HG03108 (cell line): ENCODE data around the gene TNFSF13B.
"Not testable (repeated sequence)": the region's sequence is repeated elsewhere in the genome, so short reads cannot be mapped to it uniquely, and the experiment has no call there.

Experiments
- ATAC-seq: cut with Tn5 transposase; IDR thresholded peaks from one replicate; pipeline ENCODE4 v1.9.1; 2021; ENCODE audit warnings: moderate library complexity; ENCODE audit not compliant: unreplicated experiment

TNFSF13B gene

DNA sequence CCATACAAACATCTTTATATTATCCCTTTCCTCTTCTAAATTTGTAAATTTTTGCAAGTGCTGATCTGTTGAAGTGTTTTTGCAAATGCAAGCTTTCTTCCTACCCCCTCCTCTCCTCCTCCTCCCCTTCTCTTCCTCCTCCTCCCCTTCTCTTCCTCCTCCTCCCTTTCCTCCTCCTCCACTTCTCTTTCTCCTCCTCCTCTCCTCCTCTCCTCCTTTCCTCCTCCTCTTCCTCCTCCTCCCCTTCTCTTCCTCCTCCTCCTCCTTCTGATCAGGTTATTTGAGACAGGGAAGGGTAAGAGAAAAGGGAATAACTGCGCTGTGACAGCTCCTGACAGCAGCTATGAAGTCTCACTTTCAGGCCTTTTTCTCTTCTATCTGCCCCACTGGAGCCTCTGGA, 8.9 kb downstream of the TNFSF13B start:
- no peak for ATAC-seq

DNA sequence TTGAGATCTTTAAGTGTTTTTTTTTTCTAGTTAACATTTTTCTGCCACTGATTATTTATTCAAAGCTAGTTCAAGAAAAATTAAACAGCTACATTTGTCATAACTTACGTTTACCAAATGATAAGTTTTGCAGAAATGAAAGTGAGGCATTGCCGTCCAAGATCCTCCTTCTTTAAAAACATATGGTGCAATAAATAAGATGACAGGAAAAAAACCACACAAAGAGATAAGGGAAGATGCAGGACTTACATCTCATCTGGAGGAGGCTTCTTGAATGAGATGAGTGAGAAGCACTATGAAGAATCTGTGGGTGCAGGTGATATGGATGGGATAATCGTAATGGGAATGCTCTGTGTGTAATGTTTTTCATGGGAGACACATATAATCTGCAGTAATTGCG, 12.4 kb downstream of the TNFSF13B start:
- no peak for ATAC-seq

DNA sequence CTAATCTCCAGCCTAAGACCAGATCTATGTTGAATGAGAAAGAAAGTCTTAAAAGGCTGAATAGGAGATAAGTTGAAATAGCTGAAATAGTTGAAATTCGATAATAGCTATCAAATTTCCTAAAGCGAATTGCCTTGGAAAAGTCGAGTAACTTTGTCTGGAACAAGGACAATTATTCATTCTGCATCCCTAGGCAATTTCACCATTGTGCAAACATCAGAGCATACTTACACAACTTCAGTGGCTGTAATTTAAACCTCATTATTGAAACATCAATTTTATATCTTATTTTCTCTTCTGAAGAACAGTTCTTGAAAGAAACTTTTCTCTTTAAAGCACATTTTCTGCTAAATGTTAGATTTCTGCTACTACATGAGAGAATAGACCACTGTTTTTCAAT, 13.6 kb downstream of the TNFSF13B start:
- ATAC-seq = no peak

DNA sequence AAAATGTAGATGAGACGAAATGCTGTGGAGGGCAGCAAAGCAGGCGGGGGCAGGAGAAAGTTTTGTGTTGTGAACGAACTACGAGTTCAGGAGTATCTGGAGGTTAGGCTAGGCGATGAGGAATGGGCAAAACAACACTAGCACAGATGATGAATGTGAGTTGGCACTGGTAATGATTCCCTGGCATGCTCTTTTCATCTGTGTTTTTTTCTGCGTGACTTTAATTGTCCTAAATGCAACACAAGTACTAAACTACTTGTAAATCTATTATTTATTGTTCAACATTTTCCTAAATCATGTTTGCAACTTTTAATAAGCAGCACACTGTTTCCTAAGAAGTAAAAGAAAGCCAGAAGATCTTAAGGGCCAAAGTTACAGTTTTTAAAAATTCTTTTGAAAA, 19.2 kb downstream of the TNFSF13B start:
- no peak for ATAC-seq

DNA sequence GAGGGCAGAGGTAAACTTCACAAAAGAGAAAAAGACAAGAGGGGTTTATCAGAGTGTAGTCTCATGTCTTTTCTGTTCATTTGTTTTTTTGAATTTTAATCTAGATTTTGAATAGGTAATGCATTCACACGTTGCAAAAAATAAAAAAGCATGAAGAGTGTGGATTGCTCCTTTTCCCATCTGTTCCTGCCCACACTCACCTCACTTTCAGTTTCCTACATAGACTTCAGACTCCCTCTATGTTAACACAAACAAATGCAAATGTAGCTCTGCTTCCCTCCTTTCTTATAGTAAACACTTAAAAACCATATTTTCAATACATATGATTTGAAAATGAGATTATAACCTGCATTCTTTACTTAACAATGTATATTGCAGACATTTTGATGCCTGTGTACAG, 20.3 kb downstream of the TNFSF13B start:
- no peak for ATAC-seq

DNA sequence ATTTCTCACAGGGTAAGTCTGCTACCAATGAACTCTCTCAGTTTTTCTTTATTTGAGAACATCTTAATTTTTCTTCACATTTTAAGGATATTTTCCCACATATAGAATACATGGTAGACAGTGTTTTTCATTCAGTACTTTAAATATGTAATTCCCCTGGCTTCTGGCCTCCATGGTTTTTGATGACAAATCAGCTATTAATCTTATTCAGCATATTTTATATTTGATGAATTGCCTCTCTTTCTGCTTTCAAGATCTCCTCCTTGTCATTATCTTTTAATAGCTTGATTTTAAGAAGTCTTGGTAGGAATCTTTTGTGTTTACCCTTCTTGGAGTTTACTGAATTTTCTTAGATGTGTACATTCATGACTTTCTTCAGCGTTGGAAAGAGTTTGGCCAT, 27.6 kb downstream of the TNFSF13B start:
- ATAC-seq = no peak

DNA sequence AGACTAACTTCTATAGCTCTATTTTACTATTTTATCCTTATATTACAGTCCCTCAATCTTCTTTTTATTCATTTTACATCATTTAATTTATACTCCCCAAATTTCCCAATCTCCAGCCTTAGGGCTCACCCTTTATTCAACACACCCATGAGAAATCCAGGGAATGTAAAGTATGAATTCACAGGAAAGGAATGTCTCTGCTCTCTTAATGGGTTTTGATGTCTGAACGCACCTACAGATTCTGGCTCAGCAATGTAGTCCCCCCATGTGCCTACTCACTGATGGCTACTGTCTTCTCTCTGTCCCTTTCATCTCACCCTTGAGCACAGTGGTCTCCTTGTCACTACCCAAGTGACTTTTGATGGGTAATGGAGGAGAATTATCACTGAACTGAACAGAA, 32.8 kb downstream of the TNFSF13B start:
- ATAC-seq = no peak

DNA sequence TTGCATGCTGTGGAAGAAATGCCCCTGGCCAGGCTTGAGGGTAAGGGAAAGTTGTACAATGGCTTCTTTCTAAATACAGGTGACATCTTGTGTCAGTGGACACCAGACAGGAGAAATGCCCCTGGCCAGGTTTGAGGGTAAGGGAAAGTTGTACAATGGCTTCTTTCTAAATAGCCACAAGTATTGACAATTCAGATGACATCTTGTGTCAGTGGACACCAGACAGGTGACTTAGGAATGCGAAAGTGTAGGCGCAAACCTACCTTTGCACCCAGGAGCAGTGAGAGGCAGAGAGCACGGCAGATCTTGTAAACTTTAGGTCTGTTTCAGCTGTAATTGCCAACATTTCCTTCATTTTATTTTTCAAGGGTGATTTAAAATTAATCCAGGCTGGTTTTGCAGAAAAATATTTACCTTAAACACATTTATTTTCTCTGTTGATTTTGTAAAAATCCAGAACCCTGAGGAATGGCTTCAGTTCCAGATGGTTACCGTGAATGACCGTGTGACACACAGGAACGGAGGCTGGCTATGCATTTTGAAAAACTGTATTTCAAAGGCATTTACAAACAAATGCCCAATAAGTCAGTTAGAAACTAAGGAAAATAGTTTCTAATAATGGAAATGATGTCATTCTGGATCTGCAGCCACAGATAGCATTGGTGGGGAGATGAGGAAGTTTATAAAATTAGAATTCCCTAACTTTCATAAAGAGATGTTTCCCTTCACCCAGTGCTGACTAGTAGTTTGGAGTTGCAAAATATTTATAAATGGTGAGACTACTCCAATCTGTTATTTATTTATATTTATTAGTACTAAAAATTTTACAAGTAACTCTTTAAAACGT, 34.9 kb downstream of the TNFSF13B start:
- ATAC-seq = no peak

DNA sequence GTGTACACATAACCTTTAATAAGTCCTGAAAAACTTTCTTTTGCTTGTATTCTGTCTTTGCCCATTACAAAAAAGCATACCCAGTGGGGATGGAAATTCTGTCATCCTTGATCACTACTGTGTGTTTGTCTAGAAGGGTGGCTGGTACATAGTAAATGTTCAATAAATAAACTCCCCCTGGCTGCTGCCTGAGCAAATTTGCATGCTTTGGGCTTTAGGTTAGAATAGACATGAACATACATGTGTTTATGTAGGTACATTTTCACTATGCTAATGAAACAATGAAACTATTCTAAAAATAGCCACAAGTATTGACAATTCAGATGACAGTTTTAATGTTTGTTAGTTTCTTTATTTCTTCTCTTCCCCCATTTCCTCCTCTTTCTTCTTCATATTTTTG, 36.1 kb downstream of the TNFSF13B start:
- ATAC-seq = no peak

DNA sequence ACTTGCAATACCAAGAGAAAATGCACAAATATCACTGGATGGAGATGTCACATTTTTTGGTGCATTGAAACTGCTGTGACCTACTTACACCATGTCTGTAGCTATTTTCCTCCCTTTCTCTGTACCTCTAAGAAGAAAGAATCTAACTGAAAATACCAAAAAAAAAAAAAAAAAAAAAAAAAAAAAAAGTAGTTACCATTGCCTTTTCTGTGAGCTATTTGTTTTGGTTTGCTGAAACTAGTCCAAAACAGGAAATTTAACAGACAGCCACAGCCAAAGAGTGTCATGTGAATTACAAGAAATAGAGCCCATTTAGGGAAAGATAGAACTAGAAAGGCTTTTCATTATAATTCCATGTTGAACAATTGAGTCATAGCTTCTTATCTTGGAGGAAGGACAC, 37.3 kb downstream of the TNFSF13B start:
- no peak for ATAC-seq

DNA sequence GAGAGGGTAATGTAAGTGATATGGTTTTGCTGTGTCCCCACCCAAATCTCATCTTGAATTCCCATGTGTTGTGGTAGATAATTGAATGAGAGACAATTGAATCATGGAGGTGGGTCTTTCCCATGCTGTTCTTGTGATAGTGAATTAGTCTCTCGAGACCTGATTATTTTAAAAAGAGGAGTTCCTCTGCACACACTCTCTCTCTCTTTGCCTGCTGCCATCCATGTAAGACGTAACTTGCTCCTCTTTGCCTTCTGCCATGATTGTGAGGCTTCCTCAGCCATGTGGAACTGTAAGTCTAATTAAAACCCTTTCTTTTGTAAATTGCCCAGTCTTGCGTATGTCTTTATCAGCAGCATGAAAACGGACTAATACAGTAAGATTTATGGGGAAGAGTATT, 42.1 kb downstream of the TNFSF13B start:
- ATAC-seq = not testable (repeated sequence)

DNA sequence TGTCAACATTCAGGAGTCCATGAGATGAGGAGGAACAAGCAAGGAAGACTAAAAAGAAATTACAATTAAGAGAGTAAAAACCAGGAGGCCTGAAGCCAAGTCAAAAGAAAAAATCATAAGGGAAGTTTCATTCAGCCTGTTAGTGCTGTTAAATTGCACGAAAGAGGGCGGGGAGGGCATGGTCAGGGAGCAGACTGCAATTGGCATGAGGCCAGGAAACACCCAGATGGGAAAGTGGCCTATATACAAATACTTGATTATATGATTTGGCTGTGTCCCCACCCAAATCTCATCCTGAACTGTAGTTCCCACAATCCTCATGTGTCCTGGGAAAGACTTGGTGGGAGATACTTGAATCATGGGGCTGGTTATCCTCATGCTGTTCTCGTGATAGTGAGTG, 43.9 kb downstream of the TNFSF13B start:
- ATAC-seq = no peak

DNA sequence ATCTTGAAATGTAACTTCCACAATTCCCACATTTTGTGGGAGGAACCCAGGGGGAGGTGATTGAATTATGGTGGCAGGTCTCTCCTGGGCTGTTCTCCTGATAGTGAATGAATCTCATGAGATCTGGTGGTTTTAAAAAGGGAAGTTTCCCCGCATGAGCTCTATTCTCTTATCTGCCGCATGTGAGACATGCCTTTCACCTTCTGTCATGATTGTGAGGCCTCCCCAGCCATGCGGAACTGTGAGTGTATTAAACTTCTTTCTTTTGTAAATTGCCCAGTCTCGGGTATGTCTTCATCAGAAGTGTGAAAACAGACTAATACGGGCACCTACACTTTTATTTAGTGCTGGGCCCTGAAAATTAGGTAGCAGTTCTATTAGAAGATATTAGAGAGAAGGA, 45.8 kb downstream of the TNFSF13B start:
- ATAC-seq = peak; percentile 85

DNA sequence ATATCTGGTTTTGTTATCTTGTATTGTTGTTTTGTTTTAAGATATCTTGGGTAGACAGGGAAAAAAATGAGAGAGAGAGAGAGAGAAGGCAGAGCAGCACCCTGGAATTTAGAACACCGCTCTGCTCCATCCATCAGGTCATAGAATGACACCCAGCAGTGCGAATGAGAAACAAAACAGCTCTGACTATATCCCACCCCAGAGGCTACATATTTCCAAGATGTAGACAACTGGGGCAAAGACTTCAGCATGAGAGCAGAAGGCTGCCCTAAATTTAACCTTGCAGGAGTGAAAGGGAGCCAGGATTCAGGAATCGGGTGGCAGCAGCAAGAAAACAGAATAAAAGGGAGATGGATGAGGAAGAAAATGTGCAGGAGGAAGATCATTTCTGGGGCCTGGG, 46.5 kb downstream of the TNFSF13B start:
- ATAC-seq = no peak

DNA sequence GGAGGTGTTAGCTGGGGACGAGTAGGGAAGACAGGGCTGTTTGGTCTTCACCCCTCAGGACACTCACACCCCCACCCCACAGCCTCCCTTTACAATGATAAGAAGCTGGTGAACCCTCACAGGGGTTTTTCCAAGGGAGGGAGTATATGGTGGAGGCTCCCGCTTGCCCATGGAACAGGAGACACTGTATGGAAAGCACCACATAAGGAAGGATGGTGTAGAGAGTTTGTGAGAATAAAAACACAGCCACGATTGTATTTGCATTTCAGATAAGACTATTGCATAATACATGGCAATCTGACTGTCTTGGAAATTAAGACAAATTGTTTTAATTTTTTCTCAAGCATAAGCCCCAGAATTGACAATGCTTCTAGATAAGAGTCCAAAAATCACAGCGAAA, 46.9 kb downstream of the TNFSF13B start:
- ATAC-seq = no peak

DNA sequence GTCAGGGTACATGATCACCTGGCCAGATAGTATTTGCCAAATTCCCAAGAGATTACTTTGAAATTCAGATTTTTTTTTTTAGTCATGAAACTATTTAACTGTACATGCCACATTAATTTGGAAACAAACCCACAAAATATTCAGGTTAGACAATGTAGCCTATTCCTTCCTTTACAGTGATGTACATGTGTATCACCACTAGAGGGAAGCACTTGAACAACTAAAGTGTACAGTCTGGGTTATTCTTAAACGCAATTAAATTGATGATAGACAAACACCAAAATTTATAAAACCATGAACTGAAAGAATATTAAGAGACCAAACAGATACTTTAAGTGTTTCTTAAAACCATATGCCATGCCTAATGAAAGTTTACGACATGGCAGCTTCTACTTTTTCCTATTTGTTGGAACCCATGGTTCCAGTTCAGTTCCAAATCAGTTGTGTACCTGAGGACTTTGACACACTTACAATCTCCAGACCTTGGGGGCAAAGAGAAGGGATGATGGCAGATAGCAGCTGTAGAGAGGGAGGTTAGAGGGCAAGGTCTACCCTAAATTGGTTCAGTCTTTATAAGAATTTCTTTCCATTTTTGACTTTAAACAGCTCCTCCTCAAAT, 52.8 kb downstream of the TNFSF13B start:
- peak; percentile 79 for ATAC-seq

DNA sequence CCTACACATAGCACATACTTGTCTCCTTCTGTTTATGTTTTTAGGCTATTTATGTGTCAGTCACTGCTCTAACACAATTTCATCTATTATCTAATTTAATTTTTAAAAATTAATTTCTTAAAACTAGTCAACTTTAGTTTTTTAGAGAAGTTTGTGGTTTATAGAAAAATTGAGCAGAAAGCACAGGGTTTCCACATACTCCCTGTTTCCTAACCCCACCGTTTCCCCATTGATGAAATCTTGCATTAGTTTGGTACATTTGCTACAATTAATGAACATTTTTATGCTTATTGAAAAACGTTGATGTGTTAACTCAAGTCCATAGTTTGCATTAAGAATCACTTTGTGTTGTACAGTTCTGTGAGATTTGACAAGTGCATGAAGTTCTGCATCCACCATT, 53.5 kb downstream of the TNFSF13B start:
- no peak for ATAC-seq

DNA sequence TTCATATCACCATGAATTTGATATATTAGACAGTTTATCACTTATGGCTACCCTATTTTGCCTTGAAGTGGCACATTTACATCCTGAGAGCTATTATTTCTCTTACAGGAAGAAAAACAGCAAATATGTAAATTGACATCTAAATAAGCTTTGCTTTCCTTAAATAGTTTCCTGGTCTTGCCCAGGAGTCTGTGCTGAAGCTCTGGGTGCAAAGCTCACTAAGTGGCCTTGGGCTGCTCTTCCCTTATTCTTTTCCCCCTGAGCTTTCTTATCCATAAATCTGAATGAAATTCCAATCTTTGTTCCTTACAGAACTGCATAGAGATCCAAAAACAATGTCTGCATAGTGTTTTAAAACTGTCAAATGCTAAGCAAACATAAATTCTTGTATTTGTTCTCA, 56.3 kb downstream of the TNFSF13B start:
- no peak for ATAC-seq

DNA sequence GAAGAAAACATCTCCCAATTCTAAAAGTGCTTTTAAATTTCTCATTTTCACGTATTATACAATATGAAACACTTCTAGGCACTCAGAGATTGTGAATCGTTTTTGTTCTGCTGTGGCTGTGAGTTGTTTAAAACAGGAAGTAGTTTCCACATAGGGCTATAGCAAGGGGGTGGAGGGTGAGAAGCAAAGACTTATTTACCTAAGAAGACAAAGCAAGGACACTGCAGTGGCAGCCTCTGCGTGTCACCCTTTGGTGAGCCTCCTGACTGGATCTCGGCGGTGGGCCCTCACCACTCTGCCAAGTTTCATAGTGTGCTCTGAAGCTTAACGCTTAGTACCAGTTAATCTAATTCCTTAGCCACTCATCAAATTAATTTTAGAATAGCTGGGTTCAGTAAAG, 56.8 kb downstream of the TNFSF13B start:
- ATAC-seq = peak; percentile 82

DNA sequence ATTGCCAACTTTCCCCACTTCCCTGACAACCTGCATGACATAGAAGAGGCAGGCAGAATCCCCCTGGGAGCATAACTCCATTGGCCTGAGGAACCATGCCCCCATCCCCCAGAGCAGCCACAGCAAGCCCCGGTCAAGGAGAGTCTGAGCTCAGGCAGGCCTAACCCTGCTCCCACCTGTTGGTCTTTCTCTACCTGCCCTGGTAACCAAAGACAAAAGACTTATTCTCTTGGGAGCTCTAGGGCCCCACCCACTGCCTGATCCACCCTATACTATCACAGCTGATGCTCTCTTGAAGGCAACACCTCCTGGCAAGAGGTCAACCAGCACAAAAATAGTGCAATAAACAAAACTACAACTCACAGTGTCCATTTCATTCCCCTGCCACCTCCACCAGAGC, 59.3 kb downstream of the TNFSF13B start:
- no peak for ATAC-seq

DNA sequence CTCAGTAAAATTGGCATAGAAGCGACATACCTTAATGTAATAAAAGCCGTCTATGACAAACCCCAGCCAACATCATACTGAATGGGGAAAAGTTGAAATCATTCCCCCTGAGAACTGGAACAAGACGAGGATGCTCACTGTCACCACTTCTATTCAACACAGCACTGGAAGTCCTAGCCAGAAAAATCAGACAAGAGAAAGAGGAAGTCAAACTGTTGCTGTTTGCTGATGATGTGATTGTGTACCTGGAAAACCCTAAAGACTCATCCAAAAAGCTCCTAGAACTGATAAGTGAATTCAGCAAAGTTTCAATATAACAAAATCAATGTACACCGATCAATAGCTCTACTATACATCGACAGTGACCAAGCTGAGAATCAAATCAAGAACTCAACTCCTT, 63.3 kb downstream of the TNFSF13B start:
- ATAC-seq = no peak

DNA sequence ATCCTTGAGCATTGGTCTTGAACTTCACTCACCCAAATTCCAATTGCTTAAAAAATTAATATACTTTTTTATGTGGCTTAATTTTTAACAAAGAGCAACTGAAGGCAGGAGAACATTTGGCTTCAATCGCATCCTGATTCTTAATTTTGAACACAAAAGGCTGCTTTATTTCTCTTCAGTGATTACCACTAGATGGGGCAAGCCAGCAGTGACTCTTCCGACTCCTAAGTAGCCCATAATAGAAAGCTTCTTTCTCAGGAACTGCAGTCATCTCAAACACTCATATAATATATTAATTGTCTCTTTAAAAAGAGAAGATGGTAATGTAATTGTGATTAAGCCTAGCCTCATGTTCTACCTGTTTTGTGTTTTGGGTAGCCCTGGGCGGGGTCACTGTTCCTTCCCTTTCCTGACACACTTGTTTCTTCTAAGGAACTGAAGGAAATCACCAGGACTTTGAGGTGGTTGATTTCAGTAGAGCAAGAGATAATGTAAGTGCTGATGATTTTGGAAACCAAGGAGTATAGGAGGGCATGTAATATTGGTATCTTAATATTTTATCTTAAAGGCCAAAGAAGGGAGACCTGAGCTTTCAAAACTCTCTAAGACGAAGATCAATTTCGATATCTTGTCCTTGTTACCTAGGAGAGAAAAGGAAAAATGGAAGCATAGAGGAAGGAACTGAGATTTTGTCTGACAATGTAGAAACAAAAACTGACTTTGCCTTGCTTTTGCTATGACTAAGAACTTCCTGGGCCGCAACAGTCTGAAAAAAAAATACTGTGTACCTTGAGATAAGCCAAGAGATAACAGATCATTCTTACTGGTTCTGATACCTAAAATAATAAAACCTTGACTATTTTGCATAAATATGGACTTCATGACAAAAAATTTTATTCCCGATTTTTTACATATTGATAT, 73.1 kb downstream of the TNFSF13B start:
- peak; percentile 56 for ATAC-seq
